Right cardiac atrium (tissue), 5 donors: ENCODE results near the gene KPNA3. TPM values are rescaled to one million over a fixed set of nuclear protein-coding genes. Genes with fewer than 3 reads are reported as not detected.
A peak's percentile ranks its signal among the peaks of the same experiment; 100 is the strongest.
"Not testable (repeated sequence)": the region's sequence is repeated elsewhere in the genome, so short reads cannot be mapped to it uniquely, and the experiment has no call there.

ENCODE experiments used
- ATAC-seq, 2 donors: fragments of 200-7000 bp; cut with Tn5 transposase; one replicate each; pipeline versions ENCODE4 v1.8.0 to v1.9.1; 2020; ENCODE audit warnings: moderate library complexity in 2 of 2, mild to moderate bottlenecking in 1 of 2
- DNase-seq, 3 donors: peaks; one replicate each; pipeline ENCODE4 v3.0.0-alpha.2; 2020
- H3K27ac ChIP-seq: one replicate; pipeline ENCODE4 v1.5.1; 2013; ENCODE audit warnings: mild to moderate bottlenecking, low read length, control low read depth, moderate library complexity
- H3K27me3 ChIP-seq: one replicate; pipeline ENCODE4 v1.6.1; 2013; ENCODE audit not compliant: control insufficient read depth, insufficient read depth
- H3K4me1 ChIP-seq: one replicate; pipeline ENCODE4 v1.6.1; 2013; ENCODE audit warnings: low read length; ENCODE audit not compliant: control insufficient read depth, insufficient read depth
- H3K4me3 ChIP-seq: one replicate; pipeline ENCODE4 v1.5.1; 2013; ENCODE audit warnings: low read length, control low read depth
- H3K9me3 ChIP-seq: one replicate; pipeline ENCODE4 v1.6.1; 2013; ENCODE audit warnings: low read length; ENCODE audit not compliant: control insufficient read depth
- WGBS: extraction: QIAGEN DNeasy Blood & Tissue Kit; methylation state at CpG from one replicate; pipeline ENCODE4 v1.1.7; 2013; 5-methylcytosine and 5-hydroxymethylcytosine counted together
- intact Hi-C, 4 donors: fragments of 100-400 bp; cut with DNase I; formaldehyde crosslinking; loops; one replicate each; pipeline versions ENCODE4 v1.11.0 to v1.14.0; 2022 to 2023
- polyA plus RNA-seq: library from polyadenylated mRNA; stranded (reverse); fragments of 200-250 nt; gene quantifications from one replicate; pipeline ENCODE4 v1.2.3, GENCODE V29; 2013
- total RNA-seq, 4 donors: library from RNA; stranded (reverse); fragmentation: NEBNext Ultra II Directional; extraction: Animal tissue kit (Norgen Biotek cat#: 25700); gene quantifications; one replicate each; pipeline ENCODE4 v1.2.1, GENCODE V29; 2021
- donor health status: healthy with polysubstance abuse.
- donor health status: DM: no; HTN: yes; CAD: no.
- donor health status: DM: no; HTN: no; CAD: no.
- donor health status: DM: no; HTN: yes; CAD: no; lungs with severe emphysema.
- donor health status: DM: yes; HTN: yes; CAD: no.

The KPNA3 gene
- total and polyA plus RNA-seq, 5 donors = 30.0 to 59.1 (median 55.6) TPM

DNA sequence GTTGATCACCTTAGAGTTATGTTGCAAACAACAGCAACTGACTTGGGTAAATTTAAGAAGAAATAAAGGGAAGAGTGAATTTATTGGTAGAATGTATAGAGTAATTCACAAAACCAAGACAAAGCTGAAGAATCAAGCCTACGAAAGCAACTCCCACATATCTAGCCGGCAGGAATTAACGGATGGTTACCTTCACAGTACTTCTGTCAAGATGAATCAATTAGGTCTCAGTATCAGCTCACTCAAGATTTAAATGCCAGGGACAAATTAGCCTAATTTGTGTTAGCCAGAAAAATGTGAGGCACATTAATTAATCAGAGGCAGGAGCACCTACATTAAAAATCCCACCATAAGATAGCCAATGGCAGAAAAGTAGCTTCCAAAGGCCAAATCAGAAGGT is 10.7 kb downstream of the KPNA3 start:
- 88% methylated on average over 3 of the region's 3 CpGs for WGBS
- Histone ChIP-seq H3K9me3 (no peaks in the 10 kb centered on the region), H3K4me1 (peaks cover 6% of the 10 kb centered on the region), H3K27me3 (no peaks in the 10 kb centered on the region), H3K4me3 (no peak overlapping the region), H3K27ac (no peak overlapping the region)
- intact Hi-C loops = no loop called here
- DNase-seq (no peak), ATAC-seq (no peak)

DNA sequence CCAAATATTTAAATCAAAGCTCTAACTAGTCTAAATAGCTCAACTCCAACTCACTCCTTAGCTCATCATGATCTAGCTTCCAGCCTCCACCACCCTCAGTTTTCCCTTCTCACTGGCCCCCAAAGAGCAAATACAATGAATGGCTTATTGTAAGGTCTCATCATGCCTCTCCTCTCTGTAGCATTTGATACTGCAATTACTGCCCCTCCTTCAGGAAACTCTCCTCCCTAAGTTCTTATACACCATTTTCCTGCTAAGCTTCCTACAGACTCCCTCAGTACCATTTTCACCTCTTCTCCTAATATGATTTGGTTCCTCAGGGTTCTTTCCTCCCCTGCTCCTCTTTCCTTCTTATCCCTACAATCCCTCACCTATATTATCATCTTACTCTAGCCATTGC is 12.8 kb downstream of the KPNA3 start:
- DNase-seq = no peak
- no peaks in the 10 kb centered on the region for H3K27me3 ChIP-seq
- intact Hi-C loops = no loop called here
- no peak for ATAC-seq
- H3K4me3 ChIP-seq = no peak overlapping the region
- H3K9me3 ChIP-seq = no peaks in the 10 kb centered on the region
- H3K4me1 ChIP-seq = peaks cover 7% of the 10 kb centered on the region
- no peak overlapping the region for H3K27ac ChIP-seq

DNA sequence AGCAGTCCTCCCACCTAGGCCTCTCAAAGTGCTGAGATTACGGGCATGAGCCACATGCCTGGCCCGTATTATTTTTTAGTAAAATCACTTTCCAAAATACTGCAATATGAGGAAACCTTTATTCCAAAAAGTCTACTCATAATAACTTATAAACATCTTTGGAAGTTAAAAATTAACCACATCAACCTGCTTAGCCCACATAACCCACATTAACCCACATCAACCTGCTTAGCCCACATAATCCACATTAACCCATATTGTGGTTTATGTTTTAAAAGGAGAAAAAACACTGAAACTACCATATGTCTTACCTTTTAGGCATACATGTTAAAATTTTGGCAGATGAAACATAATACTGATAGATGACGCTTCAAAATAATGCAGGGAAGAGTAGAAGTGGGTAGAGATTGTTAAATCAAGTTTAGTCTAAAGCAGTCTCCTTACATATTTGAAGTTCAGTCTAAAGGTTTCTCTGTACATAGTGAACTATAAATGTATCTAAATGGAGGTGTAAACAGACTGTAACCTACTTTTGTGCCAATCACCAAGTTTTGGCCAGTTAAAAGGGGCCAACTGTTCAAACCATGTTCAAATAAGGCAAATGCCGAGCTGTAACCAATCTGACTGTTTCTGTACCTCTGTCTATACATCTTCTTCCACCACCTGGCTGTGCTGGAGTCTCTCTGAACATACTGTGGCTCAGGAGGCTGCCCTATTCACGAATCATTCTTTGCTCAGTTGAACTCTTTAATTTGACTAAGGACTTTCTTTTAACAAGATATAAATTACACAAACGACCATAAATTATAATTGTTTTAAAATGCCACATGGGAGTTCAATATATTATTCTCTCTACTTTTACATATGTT is 14.5 kb downstream of the KPNA3 start:
- H3K27ac ChIP-seq = no peak overlapping the region
- H3K27me3 ChIP-seq = no peaks in the 10 kb centered on the region
- H3K9me3 ChIP-seq = no peaks in the 10 kb centered on the region
- no peak for DNase-seq
- ATAC-seq = no peak
- peaks cover 7% of the 10 kb centered on the region for H3K4me1 ChIP-seq
- intact Hi-C loops = no loop called here
- H3K4me3 ChIP-seq = no peak overlapping the region
- 89% methylated on average over 6 of the region's 6 CpGs for WGBS

GRCh38 chr13:49776871-49777270 is 15.6 kb downstream of the KPNA3 start:
- DNase-seq (no peak), ATAC-seq (no peak)
- intact Hi-C loops = no loop called here
- Histone ChIP-seq H3K9me3 (no peaks in the 10 kb centered on the region), H3K27me3 (no peaks in the 10 kb centered on the region), H3K27ac (no peak overlapping the region), H3K4me1 (peaks cover 7% of the 10 kb centered on the region), H3K4me3 (no peak overlapping the region)

- DNase-seq = no peak
- no peak overlapping the region for H3K27ac ChIP-seq
- ATAC-seq = no peak
- WGBS = 70% methylated on average over 2 of the region's 2 CpGs
- no peaks in the 10 kb centered on the region for H3K9me3 ChIP-seq
- H3K4me1 ChIP-seq = peaks cover 4% of the 10 kb centered on the region
- no peaks in the 10 kb centered on the region for H3K27me3 ChIP-seq
- no peak overlapping the region for H3K4me3 ChIP-seq
- intact Hi-C loops = no loop called here
Observed at GRCh38 chr13:49774376-49775005, 18.0 kb downstream of the KPNA3 start.

DNA sequence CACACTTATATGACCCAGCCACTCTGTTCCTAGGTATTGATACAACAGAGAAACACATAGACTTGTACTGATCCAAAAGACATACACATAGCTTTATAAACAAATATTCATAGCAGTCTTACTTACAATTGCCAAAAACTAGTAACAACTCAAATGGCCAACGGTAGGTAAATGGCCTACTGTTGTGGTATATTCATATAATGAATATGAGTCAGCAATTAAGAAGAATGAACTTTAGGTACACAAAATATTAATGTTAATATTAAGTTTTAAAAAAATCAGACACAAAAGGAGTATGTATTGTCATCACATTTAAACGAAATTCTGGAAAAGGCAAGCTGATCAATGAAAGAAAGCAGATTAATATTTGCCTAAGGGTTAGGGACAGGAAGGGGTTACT is 19.7 kb downstream of the KPNA3 start:
- ATAC-seq = no peak
- no peaks in the 10 kb centered on the region for H3K9me3 ChIP-seq
- H3K4me1 ChIP-seq = peaks cover 1% of the 10 kb centered on the region
- intact Hi-C loops = no loop called here
- no peaks in the 10 kb centered on the region for H3K27me3 ChIP-seq
- no peak for DNase-seq
- H3K4me3 ChIP-seq = no peak overlapping the region
- no peak overlapping the region for H3K27ac ChIP-seq
- 87% methylated on average over 2 of the region's 2 CpGs for WGBS

DNA sequence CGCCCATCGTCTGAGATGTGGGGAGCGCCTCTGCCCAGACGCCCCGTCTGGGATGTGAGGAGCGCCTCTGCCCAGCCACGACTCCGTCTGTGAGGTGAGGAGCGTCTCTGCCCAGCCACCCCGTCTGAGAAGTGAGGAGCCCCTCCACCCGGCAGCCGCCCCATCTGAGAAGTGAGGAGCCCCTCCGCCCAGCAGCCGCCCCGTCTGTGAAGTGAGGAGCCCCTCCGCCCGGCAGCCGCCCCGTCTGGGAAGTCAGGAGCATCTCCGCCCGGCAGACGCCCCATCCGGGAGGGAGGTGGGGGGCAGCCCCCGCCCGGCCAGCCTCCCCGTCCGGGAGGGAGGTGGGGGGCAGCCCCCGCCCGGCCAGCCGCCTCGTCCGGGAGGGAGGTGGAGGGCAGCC is 30.7 kb downstream of the KPNA3 start:
- H3K9me3 ChIP-seq, H3K4me3 ChIP-seq, ATAC-seq, H3K4me1 ChIP-seq, H3K27me3 ChIP-seq, intact Hi-C loops, H3K27ac ChIP-seq: not testable (repeated sequence)
- WGBS = 96% methylated on average over 32 of the region's 32 CpGs
- peak in 2 of 3 donors; percentile 25 to 65 for DNase-seq

DNA sequence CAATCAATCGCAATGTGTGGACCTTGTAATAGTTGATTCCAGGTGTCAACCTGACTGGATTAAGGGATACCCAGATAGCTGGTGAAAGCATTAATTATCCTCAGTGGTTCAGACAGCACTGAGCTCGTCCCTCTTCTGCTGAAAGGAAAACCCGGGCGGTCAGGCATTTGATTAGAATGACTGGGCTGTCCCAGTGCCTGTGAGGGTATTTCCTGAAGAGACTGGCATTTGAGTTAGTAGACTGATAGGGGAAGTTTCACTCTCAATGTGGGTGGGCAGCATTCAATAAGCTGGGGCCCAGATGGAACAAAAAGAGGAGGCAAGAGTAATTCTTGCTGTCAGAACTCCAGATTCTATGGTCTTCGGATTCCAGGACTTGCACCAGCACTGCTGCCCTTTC is 31.9 kb downstream of the KPNA3 start:
- H3K4me3 ChIP-seq = no peak overlapping the region
- H3K27ac ChIP-seq = no peak overlapping the region
- no peaks in the 10 kb centered on the region for H3K27me3 ChIP-seq
- H3K9me3 ChIP-seq = no peaks in the 10 kb centered on the region
- DNase-seq (no peak), ATAC-seq (no peak)
- intact Hi-C loops = no loop called here
- no peaks in the 10 kb centered on the region for H3K4me1 ChIP-seq
- WGBS = 97% methylated on average over 5 of the region's 5 CpGs

- ATAC-seq = no peak
- Histone ChIP-seq H3K27me3 (no peaks in the 10 kb centered on the region), H3K9me3 (no peaks in the 10 kb centered on the region), H3K4me1 (no peaks in the 10 kb centered on the region), H3K27ac (no peak overlapping the region), H3K4me3 (no peak overlapping the region)
- intact Hi-C loops = no loop called here
- 72% methylated on average over 3 of the region's 3 CpGs for whole genome bisulfite sequencing
- no peak for DNase-seq
Observed at GRCh38 chr13:49759503-49759902, 33.0 kb downstream of the KPNA3 start.

DNA sequence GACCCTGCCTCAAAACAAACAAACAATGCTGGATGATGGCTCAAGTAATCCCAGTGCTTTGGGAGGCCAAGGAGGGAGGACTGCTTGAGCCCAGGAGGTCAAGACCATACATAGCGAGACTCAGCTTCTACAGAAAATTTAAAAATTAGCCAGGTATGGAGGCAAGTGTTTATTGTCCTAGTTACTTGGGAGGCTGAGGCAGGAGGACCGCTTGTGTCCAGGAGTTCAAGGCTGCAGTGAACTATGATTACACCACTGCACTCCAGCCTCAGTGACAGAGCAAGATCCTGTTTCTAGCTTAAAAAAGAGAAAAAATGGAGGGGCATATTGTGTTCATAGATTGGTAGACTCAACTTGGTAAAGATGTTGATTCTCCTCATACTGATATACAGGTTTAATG is 36.2 kb downstream of the KPNA3 start:
- intact Hi-C loops = no loop called here
- DNase-seq (no peak), ATAC-seq (no peak)
- 97% methylated on average over 2 of the region's 2 CpGs for WGBS
- no peak overlapping the region for H3K4me3 ChIP-seq
- no peak overlapping the region for H3K27ac ChIP-seq
- no peaks in the 10 kb centered on the region for H3K27me3 ChIP-seq
- no peaks in the 10 kb centered on the region for H3K9me3 ChIP-seq
- no peaks in the 10 kb centered on the region for H3K4me1 ChIP-seq

DNA sequence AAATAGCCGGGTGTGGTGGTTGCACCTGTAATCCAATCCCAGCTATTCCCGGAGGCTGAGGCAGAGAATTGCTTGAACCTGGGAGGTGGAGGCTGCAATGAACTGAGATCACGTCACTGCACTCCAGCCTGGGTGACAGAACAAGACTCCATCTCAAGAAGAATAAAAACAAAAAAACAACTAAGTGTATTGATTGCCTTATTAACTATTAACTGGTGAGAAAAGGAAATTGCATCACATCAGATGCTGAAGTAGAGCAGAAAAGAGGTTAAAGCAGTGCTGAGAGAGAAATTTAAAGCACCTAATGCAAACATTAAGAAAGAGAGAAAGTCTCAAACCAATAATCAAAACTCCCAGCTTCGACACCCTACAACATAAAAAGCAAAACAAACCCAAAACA is 38.3 kb downstream of the KPNA3 start:
- no peaks in the 10 kb centered on the region for H3K4me1 ChIP-seq
- 95% methylated on average over 4 of the region's 4 CpGs for WGBS
- DNase-seq (no peak), ATAC-seq (no peak)
- H3K27ac ChIP-seq = no peak overlapping the region
- no peak overlapping the region for H3K4me3 ChIP-seq
- intact Hi-C loops = no loop called here
- H3K9me3 ChIP-seq = no peaks in the 10 kb centered on the region
- no peaks in the 10 kb centered on the region for H3K27me3 ChIP-seq
